Activated effector memory CD4-positive, alpha-beta T cell treated with Interleukin-2 at 50 U/mL for 16 hours (primary cell): ENCODE results near the gene COLEC12.
"Not testable (repeated sequence)": the region's sequence is repeated elsewhere in the genome, so short reads cannot be mapped to it uniquely, and the experiment has no call there.

ENCODE experiments used
- DNase-seq: peaks from one replicate; pipeline ENCODE4 v3.0.0-alpha.2; 2020

Gene COLEC12

GRCh38 chr18:406677-407076 lies 93.8 kb downstream of the COLEC12 start:
- no peak for DNase-seq

DNA sequence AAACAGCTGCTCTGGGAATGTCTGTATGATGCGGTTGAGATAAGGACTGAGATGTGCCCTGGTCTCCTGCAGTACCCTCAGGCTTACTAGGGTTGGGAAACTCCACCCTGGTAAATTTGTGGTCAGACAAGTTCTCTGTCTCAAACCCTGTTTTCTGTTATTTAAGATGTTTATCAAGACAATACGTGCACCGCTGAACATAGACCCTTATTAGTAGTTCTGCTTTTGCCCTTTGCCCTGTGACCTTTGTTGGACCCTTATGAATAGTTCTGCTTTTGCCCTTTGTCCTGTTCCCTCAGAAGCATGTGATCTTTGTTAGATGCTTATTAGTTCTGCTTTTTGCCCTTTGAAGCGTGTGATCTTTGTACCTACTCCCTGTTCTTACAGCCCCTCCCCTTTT lies 95.5 kb downstream of the COLEC12 start:
- DNase-seq = not testable (repeated sequence)

- DNase-seq = no peak
Observed at GRCh38 chr18:404061-404636, 96.4 kb downstream of the COLEC12 start.

GRCh38 chr18:402129-402528 lies 98.4 kb downstream of the COLEC12 start:
- DNase-seq = no peak

DNA sequence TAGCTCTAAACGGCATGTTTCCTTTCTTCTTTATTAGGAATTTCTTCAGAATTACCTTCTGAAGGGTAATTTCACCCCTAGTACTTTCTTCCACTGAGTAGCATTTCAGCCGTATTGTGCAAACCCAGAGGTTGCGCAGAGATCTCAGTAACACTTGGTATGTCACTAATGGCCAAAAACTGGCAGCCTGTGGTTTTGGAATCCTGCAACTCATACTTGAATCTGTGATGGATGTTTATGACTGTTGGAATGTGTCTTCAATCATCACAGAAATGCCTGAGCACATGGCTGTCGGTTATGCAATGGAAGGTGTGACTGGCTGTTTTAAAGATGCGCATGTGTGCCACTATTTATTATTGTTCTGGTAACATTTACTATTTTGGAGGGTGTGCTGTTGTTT lies 100.0 kb downstream of the COLEC12 start:
- DNase-seq = no peak

DNA sequence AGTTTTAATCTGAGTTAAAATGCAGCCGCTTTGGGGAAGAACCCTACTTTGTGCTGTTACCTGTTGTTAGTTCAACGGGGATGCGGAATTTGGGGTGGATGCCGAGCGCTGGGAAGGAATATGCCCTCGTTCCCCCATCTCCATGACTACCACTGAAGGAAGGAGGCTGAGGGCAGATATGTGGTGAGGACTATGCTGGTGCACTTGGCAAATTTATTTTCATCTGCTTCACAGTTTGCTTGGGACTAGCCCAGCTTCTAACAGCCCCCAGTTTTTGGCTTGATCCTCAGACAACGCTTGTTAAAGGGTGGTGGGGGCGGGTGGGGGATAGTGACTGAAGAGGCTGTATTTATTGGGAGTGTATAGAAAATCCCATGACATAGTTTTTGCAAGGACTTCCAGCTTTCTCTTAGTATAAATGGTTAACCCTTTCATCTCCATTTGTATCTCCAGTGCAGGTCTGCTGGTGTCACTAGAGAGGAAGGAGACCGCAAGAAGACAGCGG lies 100.8 kb downstream of the COLEC12 start:
- no peak for DNase-seq

- no peak for DNase-seq
Observed at GRCh38 chr18:398935-399630, 101.4 kb downstream of the COLEC12 start.

GRCh38 chr18:396556-396955 lies 103.9 kb downstream of the COLEC12 start:
- no peak for DNase-seq

DNA sequence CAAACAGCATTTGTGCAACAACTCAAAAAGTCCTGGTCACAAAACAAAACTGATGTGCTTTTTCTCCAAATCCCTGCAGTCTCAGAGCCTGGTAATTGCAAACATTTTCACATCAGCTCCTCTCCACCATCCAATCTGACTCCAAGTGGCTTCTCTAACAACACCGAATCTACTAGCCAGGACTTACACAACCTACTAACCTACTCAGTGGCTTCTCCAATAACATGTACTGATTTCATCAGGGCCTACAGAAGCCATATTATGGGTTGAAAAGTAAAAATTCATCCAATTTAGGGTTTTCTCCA lies 104.3 kb downstream of the COLEC12 start:
- no peak for DNase-seq

DNA sequence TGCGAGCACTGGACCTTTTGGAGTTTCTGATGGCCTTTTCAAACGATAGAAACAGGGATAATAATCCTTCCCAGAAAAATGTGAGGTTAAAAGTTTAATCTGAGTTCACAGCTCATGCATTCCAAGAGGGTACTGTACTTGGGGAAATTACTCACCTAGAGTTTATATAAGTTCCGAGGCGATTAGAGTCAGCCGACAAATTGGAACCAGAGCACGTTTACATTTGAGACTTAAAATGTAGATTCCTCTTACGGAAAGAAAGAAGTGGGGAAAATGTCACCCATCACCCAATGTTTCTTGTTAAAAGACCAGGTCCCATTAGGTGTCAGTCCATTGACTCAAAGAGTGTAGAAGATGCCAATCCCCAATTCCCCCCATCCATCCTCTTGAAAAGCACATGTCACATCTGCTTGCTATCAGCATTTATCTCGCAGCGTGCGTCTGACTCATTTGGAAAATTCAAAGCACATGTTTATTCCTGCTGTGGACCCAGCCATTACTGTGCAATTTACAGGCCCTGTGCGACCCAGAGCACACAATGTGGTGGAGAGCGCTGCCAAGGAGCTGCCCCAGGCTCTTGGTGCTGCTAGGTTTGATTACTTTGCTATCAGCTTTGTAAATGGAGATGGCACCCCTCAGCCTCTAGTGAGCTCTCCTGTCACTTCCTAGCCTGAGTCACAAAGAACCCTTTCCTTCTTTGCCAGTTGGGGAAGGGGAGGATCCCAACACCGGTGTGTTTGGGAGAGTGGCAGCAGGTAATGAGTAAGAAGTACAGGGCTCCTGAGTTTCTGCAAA lies 104.8 kb downstream of the COLEC12 start:
- no peak for DNase-seq

DNA sequence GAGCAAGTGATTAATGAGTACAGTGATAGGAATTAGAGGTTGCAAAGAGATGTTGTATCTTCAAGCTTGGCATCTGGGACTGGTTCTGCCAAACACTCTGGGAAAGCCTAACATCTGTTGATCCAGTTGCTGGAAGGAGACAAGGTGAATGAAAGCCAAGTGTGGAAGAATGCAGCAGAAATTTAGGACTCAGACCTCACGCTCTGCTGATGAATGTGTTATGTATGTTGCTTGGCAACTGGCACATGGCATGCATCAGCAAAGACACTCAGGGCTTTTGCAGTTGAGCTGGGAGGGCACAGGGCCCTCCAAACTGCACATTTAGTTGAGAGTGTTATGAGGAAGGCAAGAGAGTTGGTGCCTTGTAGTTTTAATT lies 105.5 kb downstream of the COLEC12 start:
- DNase-seq = no peak

DNA sequence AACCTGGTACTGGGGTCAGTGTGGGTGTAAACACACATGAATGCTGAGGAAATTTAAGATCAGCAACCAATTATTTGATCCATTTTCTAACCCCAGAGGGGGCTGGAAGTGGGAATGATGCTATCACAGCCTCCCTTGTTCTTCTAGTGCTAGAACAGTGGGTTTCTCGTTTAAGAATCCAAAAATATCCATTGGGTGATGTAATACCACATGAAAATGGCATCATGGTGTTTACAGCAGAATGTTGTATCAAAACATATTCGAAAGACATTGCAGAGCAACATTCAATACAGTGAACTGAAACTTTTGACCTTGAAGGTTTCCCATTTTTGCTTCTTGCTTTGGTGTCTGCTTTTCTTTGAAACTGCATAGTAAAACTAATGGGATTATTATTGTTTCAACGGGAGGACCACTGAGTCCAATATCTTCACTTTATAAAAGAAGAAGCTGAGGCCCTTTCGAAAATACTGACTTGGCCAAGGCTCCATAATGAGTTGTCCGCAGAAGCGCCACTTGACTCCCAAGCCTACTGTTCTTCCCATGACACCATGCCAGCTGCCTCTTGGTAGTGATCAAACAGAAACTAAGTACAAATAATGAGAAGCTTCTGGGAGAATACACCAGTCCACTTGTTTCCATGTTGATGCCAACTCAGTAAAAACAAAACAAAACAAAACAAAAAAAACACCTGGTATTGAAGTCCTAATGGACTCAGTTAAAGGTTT lies 106.1 kb downstream of the COLEC12 start:
- DNase-seq = no peak

DNA sequence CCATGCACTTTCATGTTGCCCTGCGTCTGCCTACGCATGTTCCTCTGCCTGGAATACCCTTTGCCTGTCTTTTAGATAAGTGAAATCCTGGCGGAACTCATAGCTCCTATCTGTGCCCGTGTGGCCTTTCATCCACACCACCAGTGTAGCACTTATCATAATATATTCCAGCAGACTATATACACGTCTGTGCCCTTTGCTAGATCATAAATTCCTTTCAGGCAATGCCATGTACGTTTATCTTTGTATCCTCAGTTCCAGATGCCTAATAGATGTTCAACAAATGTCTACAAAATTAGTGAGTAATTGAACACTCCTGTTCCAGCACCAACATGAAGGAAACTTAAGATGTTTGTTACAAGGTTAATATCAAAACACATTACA lies 106.9 kb downstream of the COLEC12 start:
- no peak for DNase-seq

DNA sequence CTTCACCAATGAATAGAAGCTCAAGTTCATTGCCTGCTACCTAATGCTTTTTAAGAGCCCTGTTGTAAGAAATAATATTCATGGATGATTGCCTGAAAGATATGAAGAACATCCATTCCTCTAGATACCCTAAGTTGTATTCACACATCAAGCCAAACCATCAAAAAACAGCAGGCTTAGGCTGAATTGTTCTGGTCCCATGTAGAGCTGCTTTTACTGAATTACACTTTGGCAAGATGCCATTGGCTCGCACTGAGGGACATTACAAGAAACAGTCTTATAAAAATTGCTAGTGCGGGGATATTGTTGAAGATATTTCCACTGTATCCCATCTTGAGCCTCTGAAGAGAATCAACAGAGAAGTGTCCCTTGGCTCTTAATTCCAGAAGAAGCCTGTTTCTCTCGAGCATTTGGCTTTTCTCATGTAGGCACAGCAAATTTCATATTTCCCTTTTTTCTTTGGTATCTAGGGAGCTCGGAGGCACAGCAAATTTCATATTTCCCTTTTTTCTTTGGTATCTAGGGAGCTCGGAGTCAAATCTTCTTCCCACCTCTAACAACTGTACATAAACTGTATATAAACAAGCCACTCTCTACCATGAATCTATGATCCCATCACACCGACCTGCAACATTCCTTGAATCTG lies 107.5 kb downstream of the COLEC12 start:
- DNase-seq = no peak

DNA sequence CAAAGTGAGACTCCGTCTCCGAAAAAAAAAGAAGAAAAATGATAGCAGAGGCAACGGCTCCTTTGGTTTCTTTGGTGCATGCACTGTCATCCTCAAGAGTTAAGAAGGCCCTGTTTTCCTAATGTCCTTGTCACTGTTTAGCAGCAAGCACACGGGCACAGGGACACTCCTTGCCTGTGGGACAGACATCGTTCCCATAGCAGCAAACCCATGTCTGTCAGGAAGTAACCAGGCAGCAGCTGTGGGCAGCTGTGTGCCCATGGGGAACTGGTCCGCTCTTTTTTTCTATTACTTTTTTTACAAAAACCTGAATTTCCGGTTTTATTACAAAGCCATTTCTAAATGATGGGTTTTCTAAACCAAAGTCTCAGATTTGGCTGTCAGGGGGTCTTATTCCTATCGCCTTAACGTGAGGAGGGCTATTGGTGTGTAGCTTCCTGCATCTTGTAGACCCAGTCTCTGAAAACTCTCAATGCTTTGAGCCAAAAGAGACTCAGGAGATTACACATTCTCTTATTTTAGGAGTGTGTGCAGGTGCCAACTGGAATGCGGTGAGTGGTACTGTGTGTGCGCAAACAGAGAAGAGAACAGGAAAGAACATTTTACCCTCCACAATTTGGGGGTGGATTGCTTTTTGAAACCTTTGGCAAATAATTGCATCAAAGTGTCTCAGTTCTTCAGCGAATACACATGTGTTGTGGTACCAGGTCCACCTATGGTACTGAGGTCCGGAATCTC lies 109.6 kb downstream of the COLEC12 start:
- no peak for DNase-seq

DNA sequence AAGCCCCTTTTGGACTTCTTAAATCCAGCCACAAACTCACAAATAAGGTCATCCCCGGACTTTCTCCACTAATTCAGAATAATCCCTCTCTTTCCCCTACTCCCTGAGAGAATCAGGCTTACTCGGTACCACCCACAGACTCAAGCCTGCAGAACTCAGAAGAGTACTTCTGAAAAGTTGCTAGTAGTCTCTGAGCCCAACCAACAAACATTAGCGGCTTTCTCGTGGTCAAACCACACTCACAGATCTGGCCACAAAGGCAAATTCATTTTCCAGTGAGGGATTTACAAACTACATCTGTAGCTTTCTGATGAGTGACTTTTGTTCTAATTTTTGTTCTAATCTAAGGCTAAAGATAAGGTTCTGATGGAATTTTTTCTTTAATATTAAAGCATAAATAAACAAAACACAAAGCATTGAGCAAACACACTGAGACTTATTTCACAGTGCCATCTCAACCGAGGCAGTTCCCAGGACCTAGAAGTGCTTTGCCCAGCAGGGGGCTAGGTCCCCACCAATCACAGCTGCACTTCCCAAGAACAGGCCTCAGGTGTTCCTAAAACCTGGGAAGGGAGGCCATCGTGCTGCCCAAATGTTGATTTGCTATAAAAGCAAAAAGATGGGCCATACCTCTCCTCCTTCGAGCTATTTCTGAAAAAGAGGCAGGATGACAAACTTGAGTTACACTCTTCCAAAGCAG lies 110.7 kb downstream of the COLEC12 start:
- no peak for DNase-seq

GRCh38 chr18:388200-388599 lies 112.3 kb downstream of the COLEC12 start:
- DNase-seq = no peak

DNA sequence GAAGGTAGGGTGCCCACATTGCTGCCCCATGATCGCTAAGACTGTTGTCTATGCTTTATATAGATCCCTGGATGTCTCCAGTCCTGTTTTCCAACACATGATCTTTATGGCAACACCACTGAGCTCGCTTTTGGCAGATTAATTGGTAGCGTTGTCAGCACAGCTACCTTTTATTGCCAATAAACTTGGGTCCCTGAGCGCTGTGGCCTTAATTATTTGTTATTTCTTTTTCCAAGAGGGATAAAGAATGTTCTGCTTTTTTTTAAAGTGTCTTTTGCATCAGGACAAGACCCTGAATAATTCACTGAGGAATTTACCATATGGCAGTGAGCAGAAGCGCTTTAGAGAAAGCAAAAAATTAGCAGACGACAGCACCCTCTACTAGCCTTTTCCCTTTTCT lies 113.5 kb downstream of the COLEC12 start:
- no peak for DNase-seq

DNA sequence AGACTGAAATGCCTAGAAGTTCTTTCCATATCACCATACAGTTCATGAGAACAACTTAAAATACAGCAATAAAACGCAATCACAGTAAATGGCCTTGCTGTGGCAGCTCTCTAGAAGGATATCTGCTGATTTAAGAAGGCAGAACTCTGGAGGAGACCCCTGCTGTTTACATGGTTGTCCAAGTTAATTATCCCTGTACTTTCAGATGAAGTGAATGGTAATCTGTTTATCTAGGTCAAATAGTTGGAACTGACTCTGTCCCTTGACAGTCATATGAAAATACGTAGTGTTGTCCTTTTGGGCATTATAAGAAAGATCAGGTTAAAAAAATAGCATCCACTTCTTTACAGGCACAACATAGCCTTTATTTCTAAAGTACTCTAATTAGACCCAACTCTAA lies 115.6 kb downstream of the COLEC12 start:
- DNase-seq = no peak

GRCh38 chr18:383135-383534 lies 117.4 kb downstream of the COLEC12 start:
- DNase-seq = no peak

- DNase-seq = no peak
Observed at GRCh38 chr18:382423-382984, 118.0 kb downstream of the COLEC12 start.
